CD4-positive, alpha-beta T cell treated with Interleukin-17A for 1 hour (primary cell): ENCODE measurements around the gene NCAN.
"Not testable (repeated sequence)": the region's sequence is repeated elsewhere in the genome, so short reads cannot be mapped to it uniquely, and the experiment has no call there.

Experiments used
- DNase-seq: peaks from one replicate; pipeline ENCODE4 v3.0.0-alpha.2; 2020

Gene NCAN

GRCh38 chr19:19211499-19212420 lies at the start of gene NCAN:
TSS of gene NCAN (plus strand) at chr19:19211958. CDS start at chr19:19216954, 4,996 bp downstream.
- DNase-seq, result no peak

GRCh38 chr19:19162495-19162894 lies 49.3 kb upstream of the NCAN start:
- DNase-seq, result no peak

DNA sequence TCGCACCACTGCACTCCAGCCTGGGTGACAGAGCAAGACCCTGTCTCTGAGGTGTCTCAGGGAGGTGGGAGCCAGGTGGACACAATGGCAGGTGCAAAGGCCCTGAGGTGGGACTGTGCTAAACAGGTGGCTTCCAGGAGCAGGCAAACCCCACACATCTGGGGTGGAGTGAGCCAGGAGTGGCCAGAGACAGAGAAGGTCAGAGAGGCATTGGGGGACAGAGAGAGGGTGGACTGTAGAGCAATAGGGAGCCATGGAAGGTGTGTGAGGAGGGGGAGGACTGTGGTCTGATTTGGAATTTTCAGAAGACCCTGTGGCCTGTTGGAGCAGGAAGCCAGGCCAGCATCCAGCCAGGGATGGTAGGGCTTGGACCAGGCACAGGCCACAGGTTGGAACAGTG lies 46.4 kb upstream of the NCAN start:
- DNase-seq, result no peak

DNA sequence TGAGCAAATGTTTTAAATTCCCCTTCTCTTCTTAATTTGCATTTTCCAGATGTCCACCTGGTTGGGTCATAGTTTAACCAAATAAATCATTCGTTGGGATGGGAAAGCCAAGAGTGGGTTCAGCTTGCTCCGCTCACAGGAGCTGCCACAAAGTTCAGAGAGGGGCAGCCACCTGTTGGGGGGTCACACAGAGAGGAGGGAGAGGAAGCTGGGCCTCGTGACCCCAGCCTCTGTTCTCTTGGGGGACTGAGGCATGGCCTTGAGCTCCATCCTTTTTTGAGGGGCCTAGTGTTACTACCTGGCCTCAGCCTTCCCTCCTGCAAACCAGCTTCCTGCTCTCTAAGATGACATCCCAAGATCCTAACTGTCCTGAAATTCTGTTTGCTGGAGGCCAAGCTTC lies 44.1 kb upstream of the NCAN start:
- no peak for DNase-seq

DNA sequence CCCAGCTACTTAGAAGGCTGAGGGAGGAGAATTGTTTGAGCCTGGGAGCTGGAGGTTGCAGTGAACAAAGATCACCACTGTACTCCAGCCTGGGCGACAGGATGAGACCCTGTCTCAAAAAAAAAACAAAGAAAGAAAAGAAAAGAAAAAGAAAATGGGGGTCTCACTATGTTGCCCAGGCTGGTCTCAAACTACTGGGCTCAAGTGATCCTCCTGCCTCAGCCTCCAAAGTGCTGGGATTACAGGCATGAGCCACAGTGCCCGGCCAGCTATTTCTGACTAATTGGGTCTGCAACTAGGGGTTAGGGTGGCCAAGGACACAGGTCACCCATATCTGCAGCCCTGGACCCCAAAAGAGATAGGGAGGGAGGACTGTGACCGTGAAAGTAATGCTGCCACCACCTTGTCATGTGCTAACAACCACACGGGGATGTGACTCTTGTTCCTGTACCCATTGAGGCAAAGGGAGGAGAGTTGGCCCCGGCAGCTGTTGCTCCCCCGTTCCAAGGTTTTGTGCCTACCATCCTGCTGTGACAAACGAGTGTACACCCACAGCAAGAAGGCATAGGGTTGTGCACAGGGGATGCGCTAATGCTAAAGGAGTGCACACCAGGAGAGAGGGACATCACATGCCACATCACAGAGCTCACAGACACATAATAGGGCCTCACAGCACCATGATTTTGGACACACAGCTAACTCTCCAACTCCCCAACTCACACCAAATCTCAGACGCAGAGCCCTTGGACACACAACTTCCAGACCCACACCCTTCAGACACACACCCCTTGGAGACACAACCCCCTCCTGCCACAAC lies 42.3 kb upstream of the NCAN start:
- no peak for DNase-seq

GRCh38 chr19:19170053-19170872 lies 41.5 kb upstream of the NCAN start, which contains the start of gene MEF2B:
TSS of gene MEF2B (minus strand) at chr19:19170263. CDS start at chr19:19150735, 19,528 bp downstream.
- DNase-seq, result peak; percentile 75

DNA sequence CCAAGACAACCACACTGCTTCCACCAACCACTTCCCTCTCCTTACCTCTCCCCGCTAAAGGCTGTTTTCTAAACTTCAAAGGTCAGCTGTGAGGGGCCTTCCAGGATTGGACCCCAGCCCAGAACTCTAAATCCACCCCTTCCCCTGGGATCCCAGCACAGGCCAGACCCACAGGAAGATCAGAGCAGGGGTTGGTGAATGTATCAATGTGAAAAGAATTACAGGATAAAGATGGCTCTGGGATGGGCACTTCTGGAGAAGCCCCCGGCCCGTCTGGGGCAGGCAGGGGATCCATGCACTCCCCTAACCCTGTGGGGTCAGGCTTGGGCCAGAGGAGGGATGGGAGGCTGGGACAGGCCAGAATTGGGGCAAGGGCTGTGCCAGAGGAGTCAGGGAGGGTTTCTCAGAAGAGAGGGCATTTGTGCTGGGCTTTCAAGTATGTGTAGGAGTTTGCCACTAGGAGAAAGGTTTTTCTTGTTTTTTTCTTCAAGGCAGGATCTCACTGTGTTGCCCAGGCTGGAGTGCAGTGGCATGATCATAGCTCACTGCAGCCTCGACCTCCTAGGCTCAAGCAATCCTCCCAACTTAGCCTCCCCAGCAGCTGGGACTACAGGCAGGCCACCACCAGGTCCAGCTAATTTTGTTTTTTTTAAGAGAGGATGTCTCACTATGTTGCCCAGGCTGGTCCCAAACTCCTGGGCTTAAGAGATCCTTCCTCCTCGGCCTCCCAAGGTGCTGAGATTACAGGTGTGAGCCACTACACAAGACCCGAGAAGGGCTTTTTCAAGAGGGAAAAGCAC lies 40.7 kb upstream of the NCAN start:
- DNase-seq, result no peak

DNA sequence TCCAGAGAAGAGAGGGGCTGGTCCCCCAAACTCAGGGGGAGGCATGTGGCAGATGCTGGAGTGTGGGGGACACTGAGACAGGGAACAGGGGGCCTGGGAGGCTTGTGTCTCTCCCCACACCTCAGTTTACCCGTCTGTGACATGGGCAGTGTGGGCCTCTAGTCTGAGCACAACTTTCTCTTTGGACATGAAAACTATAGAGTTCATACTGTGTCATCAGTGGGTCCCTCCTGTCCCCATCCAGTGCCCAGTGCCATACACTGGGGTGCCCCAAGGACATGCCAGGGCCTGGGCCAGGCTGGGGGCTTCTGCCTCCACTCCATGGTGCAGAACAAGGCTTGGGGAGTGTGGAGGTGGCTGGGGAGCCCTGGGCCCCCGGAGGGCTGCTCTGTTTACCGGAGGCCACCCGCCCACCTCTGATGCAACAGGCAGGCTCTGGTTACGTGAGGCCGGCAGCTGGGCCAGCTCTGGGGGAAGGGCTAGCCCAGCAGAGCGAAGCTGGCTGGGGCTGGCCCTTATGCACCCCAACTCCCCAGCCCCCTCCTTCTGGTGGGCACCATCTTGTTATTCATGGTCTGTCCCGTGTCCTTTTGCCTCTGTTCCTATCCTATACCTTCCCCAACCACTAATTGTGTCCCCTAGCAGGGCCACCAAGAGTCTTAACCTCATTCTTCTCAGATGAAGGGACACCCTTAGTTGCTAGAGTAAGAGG lies 39.8 kb upstream of the NCAN start:
- DNase-seq, result no peak

- not testable (repeated sequence) for DNase-seq
These were observed 38.5 kb upstream of the NCAN start for GRCh38 chr19:19173243-19173642.

DNA sequence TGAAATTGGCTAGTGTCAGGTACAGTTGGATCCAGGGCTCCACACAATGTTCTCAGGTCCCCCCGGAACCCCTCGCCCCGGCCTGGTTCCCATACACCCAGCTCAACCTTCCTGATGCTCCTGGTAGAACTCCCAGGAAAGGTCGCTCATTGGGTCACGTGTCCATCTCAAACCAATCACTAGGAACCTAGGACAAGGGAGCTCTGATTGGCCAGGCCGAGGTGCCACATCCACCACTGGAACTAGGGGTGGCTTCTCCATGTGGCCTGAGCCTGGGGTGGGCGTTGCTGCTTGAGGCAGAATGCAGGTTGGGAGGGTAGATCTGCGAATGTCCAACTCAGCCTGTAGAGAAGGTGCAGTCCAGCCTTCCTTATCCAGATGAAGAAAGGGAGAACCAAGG lies 34.8 kb upstream of the NCAN start:
- DNase-seq, result no peak

DNA sequence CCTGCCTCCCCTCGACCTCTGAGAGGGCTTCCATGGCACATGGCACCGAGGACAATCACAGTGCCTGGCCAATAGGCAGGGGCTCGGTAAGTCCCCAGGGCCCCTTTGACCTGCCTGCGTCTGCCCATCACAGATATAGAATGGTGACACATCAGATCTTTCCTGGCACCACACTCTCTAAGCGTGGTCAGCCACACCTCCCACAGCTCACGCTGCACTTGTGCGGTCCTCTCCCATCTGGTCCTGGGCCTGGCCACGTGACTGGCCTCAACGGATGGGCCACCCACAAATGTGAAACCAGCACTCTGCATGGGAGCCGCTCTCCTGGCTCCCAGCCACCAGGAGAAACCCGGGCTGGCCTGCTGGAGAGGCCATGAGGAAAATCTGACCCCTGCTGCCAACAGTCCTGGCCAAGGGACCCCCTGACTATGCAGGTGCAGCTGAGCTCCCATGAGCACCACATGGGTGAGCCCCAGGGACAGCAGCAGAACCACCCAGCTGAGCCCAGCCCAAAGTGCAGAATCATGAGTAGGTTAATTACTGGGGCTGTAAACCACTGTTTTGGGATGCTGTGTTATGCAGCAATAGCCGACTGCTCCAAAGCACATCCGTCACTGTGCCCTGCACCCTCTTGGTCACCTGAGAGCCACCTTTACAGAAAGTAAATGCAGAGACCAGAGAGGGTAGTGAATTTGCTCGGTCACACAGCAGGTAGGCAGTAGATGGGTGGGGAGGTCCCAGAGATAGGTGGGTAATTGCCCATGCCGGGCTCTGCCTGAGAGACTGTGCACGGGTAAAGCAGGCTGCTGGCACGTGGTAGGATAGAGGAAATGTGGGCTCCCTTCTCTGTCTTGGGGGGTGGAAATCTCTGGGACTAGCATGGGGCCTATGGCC lies 32.0 kb upstream of the NCAN start:
- no peak for DNase-seq

DNA sequence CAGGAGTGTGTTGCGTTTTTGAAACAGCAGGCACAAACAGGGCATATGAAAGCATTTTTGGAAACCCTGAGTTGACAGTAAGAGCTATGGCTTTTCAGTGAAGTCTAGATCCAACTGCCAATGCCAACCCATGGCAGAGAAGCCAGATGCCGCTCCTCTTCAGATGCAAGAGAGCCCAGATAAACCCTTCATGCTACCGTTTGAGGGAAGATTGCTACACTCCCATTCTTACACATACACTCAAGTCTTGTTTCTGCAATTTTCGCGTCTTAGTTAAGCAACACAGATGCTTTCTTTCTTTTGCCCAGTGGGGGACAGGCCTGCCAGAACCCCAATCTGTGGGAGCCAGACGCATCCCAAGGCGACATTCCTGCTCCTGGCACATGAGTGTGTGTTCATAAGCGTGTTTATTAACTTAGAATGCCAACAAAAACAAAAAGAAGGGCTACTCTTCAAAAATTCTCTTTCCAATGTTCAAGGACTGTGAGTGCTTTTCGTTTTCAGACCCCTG lies 30.2 kb upstream of the NCAN start:
- no peak for DNase-seq

DNA sequence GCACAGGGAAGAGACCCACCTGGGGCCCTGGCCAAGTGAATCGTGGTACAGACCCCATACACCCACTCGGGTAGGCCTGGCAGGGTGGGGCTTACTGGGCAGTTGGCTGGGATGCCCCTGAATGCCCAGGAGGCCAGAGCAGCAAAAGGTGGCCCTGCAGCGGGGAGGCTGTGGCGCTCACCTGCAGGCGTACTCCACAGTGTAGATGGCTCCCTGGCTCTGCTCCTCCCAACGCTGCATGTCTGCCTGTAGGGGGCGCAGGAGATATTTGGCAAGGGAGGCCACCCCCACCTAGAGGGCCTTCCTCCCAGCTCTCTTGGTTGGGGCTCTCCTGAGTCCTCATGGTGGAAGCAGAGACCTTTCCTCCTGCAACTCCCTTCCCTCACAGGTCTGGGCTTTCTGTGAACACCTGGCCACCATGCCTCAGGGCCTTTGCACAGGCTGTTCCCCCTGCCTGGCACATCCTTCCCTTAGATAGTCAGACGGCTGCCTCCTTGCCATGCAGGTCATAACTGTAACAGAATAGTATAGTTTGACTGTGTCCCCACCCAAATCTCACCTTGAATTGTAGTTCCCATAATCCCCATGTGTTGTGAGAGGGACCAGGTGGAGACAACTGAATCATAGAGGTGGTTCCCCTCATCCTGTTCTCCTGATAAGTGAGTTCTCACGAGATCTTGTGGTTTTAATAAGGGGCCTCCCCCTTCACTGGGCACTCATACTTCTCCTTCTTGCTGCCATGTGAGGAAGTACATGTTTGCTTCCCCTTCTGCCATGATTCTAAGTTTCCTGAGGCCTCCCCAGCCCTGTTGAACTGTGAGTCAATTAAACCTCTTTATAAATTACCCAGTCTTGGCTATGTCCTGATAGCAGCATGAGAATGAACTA lies 25.7 kb upstream of the NCAN start:
- peak; percentile 71 for DNase-seq

- DNase-seq, result no peak
These were observed 25.0 kb upstream of the NCAN start for GRCh38 chr19:19186742-19187141.

GRCh38 chr19:19191768-19192077 lies 20.0 kb upstream of the NCAN start:
- no peak for DNase-seq

GRCh38 chr19:19192078-19192882 lies 19.5 kb upstream of the NCAN start, which contains the start of the genes BORCS8 and RFXANK:
TSS of gene BORCS8 (minus strand) at chr19:19192152. CDS start at chr19:19192117, 35 bp downstream.
TSS of gene RFXANK (plus strand) at chr19:19192258. CDS start at chr19:19193947, 1,689 bp downstream.
- peak; percentile 100 for DNase-seq

DNA sequence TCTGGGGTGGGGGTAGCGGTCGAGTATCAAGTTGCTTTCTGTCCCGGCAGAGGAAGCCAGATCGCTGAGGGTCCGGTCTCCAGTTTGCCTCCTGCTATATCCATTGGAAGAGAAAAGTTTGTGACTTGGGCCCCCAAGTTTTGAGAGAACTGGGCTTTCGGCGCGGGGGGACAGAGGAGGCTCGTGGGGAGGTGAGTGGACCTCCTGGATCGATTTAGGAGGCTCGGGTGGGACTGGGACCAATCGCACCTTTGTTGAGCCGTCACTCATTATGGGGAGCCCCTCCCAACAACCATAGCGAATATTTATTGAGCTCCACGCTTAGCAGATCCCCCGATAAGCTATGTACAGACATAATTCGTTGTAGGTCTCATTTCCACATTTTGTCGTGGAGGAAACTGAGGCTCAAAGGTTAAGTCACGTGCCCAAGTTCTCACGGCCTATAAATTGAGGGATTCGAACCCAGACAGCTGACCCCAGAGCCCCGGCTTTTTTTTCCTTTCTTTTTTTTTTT lies 18.8 kb upstream of the NCAN start:
- no peak for DNase-seq

- DNase-seq, result no peak
These were observed 17.8 kb upstream of the NCAN start for GRCh38 chr19:19193926-19194325.
